Gastrocnemius medialis (tissue), 4 donors: ENCODE data around the gene PTGER1.

Experiments
- POLR2A ChIP-seq, 2 donors: fragments of 450-650 bp; IDR thresholded peaks; one replicate each; pipeline ENCODE4 v1.6.1; 2017; ENCODE audit warnings: antibody characterized with exemption in 2 of 2, mild to moderate bottlenecking in 2 of 2, moderate library complexity in 2 of 2
- TF ChIP-seq, protein P1 (sequence below), 5 experiments: fragments of 450-650 bp in 3 of 5; fragments of 200-600 bp in 2 of 5; sonication (generic) in 2 of 5; IDR thresholded peaks in 4 of 5; conservative IDR thresholded peaks in 1 of 5; 1 replicate in 4 of 5; 2 replicates in 1 of 5; pipeline ENCODE4 v1.5.1; 2016 to 2019; ENCODE audit warnings: antibody characterized with exemption in 5 of 5, mild to moderate bottlenecking in 3 of 5, moderate library complexity in 3 of 5

GRCh38 chr19:14441041-14441938 lies 33.9 kb downstream of the PTGER1 start:
- TF ChIP-seq, protein P1, sequence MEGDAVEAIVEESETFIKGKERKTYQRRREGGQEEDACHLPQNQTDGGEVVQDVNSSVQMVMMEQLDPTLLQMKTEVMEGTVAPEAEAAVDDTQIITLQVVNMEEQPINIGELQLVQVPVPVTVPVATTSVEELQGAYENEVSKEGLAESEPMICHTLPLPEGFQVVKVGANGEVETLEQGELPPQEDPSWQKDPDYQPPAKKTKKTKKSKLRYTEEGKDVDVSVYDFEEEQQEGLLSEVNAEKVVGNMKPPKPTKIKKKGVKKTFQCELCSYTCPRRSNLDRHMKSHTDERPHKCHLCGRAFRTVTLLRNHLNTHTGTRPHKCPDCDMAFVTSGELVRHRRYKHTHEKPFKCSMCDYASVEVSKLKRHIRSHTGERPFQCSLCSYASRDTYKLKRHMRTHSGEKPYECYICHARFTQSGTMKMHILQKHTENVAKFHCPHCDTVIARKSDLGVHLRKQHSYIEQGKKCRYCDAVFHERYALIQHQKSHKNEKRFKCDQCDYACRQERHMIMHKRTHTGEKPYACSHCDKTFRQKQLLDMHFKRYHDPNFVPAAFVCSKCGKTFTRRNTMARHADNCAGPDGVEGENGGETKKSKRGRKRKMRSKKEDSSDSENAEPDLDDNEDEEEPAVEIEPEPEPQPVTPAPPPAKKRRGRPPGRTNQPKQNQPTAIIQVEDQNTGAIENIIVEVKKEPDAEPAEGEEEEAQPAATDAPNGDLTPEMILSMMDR (IDR thresholded peaks at IDR 0.05 in 4 of 5, conservative IDR thresholded peaks at IDR 0.05 in 1 of 5), result no peak
- TF ChIP-seq POLR2A (IDR thresholded peaks at IDR 0.05), result no peak
